NCI-H1048 (cell line): ENCODE measurements around the gene MMD.

Experiments
- DNase-seq: peaks from one replicate; lab custom pipeline; 2025; lab: John Stamatoyannopoulos, UW

MMD gene

DNA sequence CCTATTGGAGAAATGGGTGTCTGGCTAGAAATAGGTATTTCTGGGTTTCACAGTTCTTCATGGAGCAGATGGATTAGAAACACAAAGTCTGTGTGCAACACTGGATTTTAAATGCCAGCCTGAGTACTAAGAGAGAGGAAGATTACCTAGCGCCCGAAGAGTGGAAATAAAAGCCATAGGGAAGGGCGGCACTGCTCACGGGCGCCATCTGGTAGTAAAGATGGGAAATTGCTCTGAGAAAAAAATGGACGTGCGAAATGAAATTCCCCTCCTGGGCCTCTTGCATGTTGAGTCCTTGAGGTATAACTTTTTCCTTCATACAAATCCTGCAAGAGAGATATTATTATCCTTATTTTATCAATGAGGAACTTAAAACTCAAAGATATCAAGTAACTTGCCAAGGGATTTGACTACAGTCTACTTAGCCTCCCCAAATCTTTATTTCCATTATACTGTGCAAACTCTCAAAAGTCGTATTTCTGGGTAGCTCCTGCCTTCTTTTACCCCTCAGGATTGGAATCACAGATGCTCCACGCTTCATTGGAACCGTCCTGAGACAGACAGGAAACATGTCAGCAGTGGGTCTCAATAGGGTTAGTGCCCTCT, 72.8 kb downstream of the MMD start:
- DNase-seq: no peak

DNA sequence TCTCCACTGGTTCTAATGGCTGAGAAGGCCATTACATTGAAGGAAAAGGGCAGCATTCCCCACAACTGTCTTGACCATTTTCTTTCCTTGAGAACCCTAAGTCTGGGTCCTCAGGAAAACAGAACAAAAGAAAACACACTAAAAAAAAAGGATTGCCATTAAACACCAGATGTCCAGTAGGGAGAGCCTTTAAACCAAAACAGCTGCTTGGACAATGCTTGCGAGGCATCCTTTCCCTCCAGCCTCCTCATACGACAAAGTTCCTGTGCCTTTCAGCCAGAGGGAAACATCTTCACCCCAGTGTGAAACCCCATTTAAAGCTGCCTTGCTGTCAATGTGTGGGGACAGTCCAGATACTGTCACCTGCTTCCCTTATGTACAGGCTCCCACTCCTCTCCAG, 74.3 kb downstream of the MMD start:
- DNase-seq: no peak

DNA sequence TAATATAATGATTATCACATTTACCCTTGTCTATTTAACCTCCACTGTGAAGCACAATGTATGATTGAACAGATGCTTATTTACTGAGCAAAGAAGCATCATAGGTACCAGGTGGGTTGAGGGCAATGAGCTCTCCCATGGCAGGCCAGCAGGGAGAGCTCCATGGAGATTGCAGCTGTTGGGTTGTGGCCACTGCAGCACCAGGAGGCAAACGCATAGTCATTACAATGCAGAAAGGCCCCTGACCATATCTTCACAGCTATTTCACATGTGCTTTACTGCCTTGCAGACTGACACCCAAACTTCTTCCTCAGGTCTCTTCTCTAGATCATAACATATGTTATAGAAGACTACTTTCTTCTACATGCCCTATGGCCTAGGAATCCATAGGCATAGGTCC, 75.0 kb downstream of the MMD start:
- DNase-seq: no peak

DNA sequence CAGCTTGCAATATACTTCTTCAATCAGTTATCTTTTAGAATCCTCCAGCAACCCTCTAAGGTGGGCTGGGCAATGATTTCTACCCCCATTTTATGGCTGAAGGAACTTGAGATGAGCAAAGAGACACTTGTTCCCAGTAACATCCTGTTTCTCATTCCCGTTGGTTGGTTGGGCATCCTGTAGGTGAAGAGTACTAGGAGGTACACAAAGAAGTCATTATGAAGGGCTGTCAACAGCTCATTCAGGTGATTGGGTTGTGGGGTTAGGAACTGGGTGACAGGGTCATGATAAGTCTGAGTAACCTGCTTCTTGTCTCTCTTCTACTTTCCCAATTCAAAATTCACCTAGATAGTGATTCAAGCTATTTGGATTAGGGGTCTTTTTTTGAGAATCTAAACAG, 76.5 kb downstream of the MMD start:
- no peak for DNase-seq

DNA sequence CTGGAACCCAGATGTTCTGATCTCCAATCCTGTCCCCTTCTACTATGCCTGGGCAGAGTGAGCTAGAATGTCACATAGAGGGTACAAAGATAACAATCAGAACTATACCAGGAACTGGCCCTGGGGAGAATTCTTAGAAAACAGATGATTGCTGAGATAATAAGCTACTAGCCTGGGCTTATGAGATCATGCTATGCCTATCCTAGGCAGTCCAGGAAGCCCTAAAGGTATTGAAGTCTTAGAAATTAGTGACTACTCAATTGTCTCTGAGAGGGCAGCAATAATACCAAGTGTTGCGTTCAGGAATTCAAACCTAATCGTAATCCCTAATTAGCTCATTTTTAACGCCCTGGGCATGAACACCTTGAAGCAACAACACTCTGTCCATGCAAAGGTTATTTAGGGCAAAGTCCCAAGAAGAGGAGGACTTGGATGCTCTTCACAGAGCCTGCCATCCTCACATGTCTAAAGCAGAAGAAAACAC, 77.1 kb downstream of the MMD start:
- no peak for DNase-seq

DNA sequence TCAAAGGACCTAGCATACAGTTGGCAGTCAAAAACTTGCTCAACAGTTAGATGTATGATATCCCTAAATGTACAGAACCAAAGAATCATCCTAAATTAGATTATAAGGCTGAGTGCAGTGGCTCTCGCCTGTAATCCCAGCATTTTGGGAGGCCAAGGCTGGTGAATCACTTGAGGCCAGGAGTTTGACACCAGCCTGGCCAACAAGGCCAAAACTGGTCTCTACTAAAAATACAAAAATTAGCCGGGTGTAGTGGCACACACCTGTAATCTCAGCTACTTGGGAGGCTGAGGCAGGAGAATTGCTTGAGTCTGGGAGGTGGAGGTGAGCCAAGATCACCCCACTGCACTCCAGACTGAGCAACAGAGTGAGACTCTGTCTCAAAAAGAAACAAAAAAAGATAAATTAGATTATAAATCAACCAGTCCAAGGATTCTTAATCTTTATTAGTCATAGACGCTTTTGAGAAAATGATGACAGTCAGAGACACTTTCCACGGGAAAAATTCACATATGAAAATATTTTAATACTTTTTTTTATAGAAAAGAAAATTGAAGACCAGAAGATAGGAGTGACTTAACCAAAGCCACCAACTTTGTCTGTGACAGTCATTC, 77.6 kb downstream of the MMD start:
- no peak for DNase-seq

DNA sequence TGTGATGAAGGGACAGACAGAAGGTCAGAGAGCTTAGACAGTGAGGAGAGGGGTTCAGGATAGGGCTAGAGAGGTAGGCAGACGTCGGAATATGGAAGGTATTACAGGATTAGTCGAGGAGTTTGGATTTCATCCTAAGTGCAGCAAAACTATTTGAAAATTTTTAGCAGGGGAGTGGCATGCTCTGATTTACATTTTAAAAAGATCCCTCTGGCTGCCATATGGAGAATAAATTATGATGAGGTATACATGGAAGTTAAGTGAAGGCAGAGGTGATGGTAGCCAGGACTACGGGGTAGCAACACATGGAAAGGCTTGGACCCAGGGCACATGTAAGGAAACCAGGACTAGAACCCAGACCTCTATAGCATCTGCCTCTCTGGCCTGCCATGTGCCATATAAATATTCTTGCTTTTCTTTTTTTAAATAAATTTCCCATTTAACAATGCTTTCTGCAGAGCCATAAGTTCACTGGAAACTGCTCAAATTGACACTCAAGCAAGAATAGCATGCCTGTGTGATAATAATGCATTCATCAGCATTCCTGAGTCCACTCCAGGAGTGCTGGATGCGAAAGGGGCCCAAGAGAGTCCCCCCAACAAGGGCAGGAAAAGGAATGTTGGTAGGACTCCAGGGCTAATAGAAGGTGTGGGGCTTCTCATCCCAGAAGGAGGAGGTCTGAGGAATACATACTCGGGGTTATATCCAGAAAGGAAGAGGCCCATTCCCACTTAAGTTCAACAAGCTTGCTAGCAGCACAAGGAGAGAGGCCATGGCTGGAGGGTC, 78.6 kb downstream of the MMD start:
- no peak for DNase-seq
